WERI-Rb-1 (cell line): ENCODE results near the gene CLOCK.

Experiments
- DNase-seq: peaks from one replicate; pipeline ENCODE4 v3.0.0-alpha.2; 2020
- H3K27ac ChIP-seq: fragments of 250-450 bp; sonication (Bioruptor Pico); 2 replicates; pipeline ENCODE4 v1.5.1; 2020; ENCODE audit warnings: mild to moderate bottlenecking, moderate library complexity
- H3K27me3 ChIP-seq: fragments of 250-450 bp; sonication (Bioruptor Pico); 2 replicates; pipeline ENCODE4 v1.5.1; 2021; ENCODE audit warnings: mild to moderate bottlenecking, low read depth, moderate library complexity; ENCODE audit not compliant: insufficient read depth, severe bottlenecking
- H3K36me3 ChIP-seq: fragments of 250-450 bp; sonication (Bioruptor Pico); 2 replicates; pipeline ENCODE4 v1.5.1; 2020; ENCODE audit warnings: mild to moderate bottlenecking, moderate library complexity
- H3K4me3 ChIP-seq: 2 replicates; pipeline ENCODE4 v1.5.1; 2011; ENCODE audit warnings: low read depth, mild to moderate bottlenecking, control low read depth, low read length
- H3K9me3 ChIP-seq: fragments of 250-450 bp; sonication (Bioruptor Pico); 2 replicates; pipeline ENCODE4 v1.5.1; 2021; ENCODE audit warnings: mild to moderate bottlenecking, moderate library complexity; ENCODE audit not compliant: severe bottlenecking
- TF ChIP-seq, protein P1 (sequence below): IDR thresholded peaks from 2 replicates; pipeline ENCODE4 v1.5.1; 2011; ENCODE audit warnings: low read depth, mild to moderate bottlenecking, control low read depth, inconsistent platforms, low read length

Gene CLOCK

DNA sequence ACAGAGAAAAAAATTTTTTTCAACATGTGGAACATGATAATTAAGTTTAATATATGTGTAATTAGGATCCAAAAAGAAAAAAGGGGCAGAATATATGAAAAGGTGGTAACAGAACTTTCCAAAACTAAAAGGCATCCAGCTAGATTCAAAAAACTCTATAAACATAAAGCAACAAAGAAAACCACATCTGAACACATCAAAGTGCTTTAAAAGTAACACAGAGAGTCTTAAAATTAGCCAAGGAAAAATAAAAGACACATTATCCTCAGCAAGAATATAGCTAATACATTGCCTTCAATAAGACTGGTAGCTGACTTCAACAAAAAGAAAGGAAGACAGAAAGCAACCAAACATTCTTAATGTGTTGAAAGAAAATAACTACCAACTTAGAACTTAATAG, 8.2 kb downstream of the CLOCK start:
- TF ChIP-seq, protein P1, sequence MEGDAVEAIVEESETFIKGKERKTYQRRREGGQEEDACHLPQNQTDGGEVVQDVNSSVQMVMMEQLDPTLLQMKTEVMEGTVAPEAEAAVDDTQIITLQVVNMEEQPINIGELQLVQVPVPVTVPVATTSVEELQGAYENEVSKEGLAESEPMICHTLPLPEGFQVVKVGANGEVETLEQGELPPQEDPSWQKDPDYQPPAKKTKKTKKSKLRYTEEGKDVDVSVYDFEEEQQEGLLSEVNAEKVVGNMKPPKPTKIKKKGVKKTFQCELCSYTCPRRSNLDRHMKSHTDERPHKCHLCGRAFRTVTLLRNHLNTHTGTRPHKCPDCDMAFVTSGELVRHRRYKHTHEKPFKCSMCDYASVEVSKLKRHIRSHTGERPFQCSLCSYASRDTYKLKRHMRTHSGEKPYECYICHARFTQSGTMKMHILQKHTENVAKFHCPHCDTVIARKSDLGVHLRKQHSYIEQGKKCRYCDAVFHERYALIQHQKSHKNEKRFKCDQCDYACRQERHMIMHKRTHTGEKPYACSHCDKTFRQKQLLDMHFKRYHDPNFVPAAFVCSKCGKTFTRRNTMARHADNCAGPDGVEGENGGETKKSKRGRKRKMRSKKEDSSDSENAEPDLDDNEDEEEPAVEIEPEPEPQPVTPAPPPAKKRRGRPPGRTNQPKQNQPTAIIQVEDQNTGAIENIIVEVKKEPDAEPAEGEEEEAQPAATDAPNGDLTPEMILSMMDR = no peak
- Histone ChIP-seq H3K9me3 (no peaks in the 10 kb centered on the region), H3K27me3 (no peaks in the 10 kb centered on the region), H3K27ac (no peak overlapping the region), H3K4me3 (no peak overlapping the region), H3K36me3 (no peaks in the 10 kb centered on the region; the same call in 1 of the 2 replicates)
- DNase-seq = no peak

DNA sequence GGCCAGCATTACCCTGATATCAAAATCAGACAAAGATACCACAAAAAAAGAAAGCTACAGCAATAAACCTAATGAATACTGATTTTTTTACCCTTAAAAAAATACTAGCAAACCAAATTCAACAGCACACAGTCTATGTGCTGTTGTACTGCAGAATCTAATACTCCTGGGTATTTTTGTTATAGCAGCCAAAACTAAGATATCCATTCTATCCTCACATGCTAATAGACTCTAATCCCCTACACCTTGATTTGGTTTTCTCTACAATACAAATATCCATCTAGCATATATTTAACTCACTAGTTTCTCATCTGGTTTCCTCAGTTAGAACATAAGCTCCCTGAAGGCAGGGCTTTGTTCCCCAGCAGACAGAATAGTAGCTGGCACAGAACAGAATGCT, 12.4 kb downstream of the CLOCK start:
- Histone ChIP-seq H3K36me3 (no peaks in the 10 kb centered on the region; the same call in 1 of the 2 replicates), H3K9me3 (no peaks in the 10 kb centered on the region), H3K27me3 (no peaks in the 10 kb centered on the region), H3K27ac (no peak overlapping the region), H3K4me3 (no peak overlapping the region)
- DNase-seq = no peak
- TF ChIP-seq, protein P1 = no peak

DNA sequence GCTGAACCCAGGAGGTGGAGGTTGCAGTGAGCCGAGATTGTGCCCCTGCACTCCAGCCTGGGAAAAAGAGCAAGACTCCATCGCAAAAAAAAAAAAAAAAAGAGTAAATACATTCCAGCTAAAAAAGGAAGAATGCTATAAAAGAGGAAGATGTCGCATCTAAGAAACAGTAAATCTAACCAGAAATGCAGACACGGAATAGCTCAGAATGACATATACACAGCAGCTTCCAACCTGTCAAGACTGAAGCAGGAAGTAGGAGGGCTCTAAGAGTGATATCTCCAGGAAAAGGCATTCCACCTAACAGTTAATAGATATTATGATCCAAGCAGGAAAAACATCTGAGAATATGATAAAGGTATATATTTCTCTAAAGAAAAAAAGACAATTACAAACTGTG, 16.0 kb downstream of the CLOCK start:
- TF ChIP-seq, protein P1 = no peak
- no peak for DNase-seq
- H3K27me3 ChIP-seq = no peaks in the 10 kb centered on the region
- no peak overlapping the region for H3K27ac ChIP-seq
- no peak overlapping the region for H3K4me3 ChIP-seq
- H3K9me3 ChIP-seq = no peaks in the 10 kb centered on the region
- H3K36me3 ChIP-seq = no peaks in the 10 kb centered on the region; the same call in 1 of the 2 replicates

DNA sequence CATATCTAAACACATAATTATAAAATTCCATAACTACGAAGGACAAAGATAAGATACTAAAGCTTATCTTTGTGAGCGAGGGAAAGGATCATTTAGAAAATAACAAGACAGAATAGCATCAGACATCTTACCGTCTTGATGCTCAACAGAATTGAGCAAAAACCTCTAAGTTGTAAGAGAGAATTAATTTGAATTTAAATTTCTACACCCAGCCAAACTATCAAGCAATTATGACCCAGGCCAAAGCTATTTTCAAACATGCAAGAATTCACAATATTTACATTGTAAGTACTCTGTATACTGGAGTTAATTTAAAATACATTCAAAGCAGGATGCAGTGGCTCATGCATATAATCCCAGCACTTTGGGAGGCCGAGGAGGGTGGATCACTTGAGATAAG, 16.5 kb downstream of the CLOCK start:
- Histone ChIP-seq H3K4me3 (no peak overlapping the region), H3K27me3 (no peaks in the 10 kb centered on the region), H3K36me3 (no peaks in the 10 kb centered on the region; the same call in 1 of the 2 replicates), H3K9me3 (no peaks in the 10 kb centered on the region), H3K27ac (no peak overlapping the region)
- no peak for DNase-seq
- TF ChIP-seq, protein P1 = no peak

DNA sequence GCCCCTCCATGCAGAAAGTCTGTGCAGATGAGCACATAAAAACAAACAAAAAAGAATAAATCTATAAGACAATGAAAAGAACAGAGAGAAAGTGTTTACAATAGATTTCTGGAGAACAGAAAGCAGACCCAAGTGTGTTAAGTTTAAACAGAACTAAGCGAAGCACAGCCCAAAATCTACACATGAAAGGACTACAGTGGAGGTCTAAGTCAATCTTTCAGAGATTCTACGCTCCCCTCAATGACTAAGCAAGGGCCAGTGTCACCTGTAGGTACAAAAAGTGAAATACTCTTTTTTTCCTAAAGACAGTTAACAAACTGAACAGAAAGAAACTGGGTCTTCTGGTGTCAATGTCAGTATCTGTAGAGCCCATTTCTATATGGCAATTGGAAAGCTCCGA, 18.2 kb downstream of the CLOCK start:
- no peaks in the 10 kb centered on the region for H3K9me3 ChIP-seq
- no peak for DNase-seq
- no peak overlapping the region for H3K27ac ChIP-seq
- TF ChIP-seq, protein P1 = no peak
- H3K4me3 ChIP-seq = no peak overlapping the region
- H3K36me3 ChIP-seq = no peaks in the 10 kb centered on the region
- no peaks in the 10 kb centered on the region for H3K27me3 ChIP-seq

DNA sequence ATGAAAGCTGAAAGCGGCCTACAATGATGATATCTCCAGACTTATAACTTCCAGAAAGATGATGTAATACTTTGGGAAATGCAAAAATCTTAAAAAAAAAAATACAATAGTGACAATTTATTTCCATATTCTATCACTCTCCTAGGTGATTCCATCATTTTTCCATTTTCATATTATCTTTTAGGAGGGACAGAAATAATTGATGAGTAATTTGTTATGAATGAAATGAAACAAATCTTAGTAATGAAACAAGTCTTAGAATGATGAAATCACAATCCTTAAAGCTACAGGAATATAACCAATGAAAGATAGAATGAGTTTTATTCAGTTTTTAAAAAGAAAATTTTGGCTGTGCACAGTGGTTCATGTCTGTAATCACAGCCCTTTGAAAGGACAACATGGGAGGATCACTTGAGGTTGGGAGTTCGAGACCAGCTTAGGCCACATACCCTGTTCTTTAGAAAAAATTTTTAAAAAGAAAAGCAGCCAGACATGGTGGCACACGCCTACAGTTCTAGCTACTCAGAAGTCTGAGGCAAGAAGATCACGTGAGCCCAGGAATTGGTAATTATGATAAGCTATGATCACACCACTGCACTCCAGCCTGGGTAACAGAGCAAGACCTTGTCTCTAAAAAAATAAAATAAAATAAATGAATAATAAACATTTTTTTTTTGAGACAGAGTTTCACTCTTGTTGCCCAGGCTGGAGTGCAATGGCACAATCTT, 21.7 kb downstream of the CLOCK start:
- Histone ChIP-seq H3K9me3 (no peaks in the 10 kb centered on the region), H3K4me3 (no peak overlapping the region), H3K27me3 (no peaks in the 10 kb centered on the region), H3K36me3 (no peaks in the 10 kb centered on the region), H3K27ac (no peak overlapping the region)
- DNase-seq = no peak
- TF ChIP-seq, protein P1 = no peak
